Ectodermal cell (in vitro differentiated cells): ENCODE results near the gene R3HDM4.

Experiments used
- H3K27ac ChIP-seq: 2 replicates; pipeline ENCODE4 v1.7.0; 2013; ENCODE audit warnings: mild to moderate bottlenecking, low read depth, low read length; ENCODE audit not compliant: insufficient read depth, poor library complexity, severe bottlenecking
- H3K27me3 ChIP-seq: 2 replicates; pipeline ENCODE4 v1.7.0; 2013; ENCODE audit warnings: mild to moderate bottlenecking, low read length; ENCODE audit not compliant: insufficient read depth, control insufficient read depth, poor library complexity, severe bottlenecking
- H3K36me3 ChIP-seq: one replicate; pipeline ENCODE4 v1.7.0; 2013; ENCODE audit warnings: low read length; ENCODE audit not compliant: control insufficient read depth, insufficient read depth
- H3K4me1 ChIP-seq: one replicate; pipeline ENCODE4 v1.7.0; 2013; ENCODE audit warnings: low read length; ENCODE audit not compliant: control insufficient read depth, insufficient read depth
- H3K4me3 ChIP-seq: 2 replicates; pipeline ENCODE4 v1.7.0; 2013; ENCODE audit warnings: low read depth, low read length, control low read depth; ENCODE audit not compliant: insufficient read depth
- H3K9me3 ChIP-seq: 2 replicates; pipeline ENCODE4 v1.7.0; 2013; ENCODE audit warnings: mild to moderate bottlenecking, low read length, moderate library complexity; ENCODE audit not compliant: control insufficient read depth
- WGBS, 2 experiments: methylation state at CpG; one replicate each; pipeline ENCODE4 v1.1.7; 2013; ENCODE audit warnings: missing lambda C conversion rate in 2 of 2; 5-methylcytosine and 5-hydroxymethylcytosine counted together

Gene R3HDM4

DNA sequence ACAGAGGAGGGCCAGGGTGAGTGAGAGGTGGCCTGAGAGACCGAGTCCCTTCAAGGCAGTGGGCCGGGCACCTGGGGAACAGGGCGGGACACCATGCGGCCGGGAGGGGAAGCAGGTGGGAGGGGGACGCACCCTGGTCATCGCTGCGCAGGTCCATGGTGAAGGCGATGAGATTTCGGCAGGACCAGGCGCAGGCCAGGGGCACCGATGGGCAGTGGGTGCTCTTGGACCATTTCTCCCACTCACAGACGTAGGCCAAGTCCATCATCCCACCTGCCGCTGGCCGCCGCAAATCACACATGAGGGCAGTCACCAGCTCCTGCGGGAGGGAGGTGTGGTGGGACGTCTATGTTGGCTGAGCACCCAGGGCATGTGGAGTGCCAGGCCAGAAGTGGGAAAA, 22.2 kb downstream of the R3HDM4 start:
- H3K27ac ChIP-seq: no peak overlapping the region
- H3K9me3 ChIP-seq: no peaks in the 10 kb centered on the region
- no peaks in the 10 kb centered on the region for H3K27me3 ChIP-seq
- 96 to 97% methylated on average over 18 of the region's 18 CpGs for WGBS, 2 experiments
- H3K4me3 ChIP-seq: no peak overlapping the region
- no peaks in the 10 kb centered on the region for H3K4me1 ChIP-seq
- peaks cover 22% of the 10 kb centered on the region for H3K36me3 ChIP-seq

DNA sequence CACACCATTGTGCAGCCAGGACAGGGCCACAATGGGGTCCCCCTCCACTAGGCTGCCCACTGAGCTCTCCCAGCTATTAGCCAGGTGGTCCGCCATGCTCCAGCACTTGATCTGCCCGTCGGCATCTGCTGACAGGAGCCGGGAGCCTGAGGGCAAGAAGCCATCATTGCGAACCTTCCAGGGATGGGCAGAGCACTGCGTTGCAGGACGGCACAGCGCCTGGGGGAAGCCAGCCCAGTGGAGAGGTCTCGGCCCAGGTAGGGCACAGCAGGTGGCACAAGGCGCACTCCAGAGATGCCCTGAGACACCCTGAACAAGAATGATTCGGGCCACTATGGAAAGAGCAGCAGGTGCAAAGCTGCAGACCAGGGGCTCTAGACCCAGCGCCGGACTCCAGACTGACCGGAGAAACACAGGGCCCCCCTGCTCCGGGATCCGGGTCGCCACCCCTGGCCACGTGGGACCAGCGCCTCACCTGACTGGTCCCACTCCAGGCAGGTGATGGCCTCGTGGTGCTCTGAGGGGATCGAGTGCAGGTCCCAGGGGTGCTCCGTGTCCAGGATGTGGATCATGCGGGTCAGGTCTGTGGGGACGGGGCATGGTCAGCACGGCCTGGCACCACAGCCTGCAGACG, 23.2 kb downstream of the R3HDM4 start:
- 96 to 97% methylated on average over 26 of the region's 26 CpGs for WGBS, 2 experiments
- H3K36me3 ChIP-seq: peaks cover 25% of the 10 kb centered on the region
- H3K27ac ChIP-seq: no peak overlapping the region
- no peak overlapping the region for H3K4me3 ChIP-seq
- no peaks in the 10 kb centered on the region for H3K9me3 ChIP-seq
- H3K4me1 ChIP-seq: no peaks in the 10 kb centered on the region
- no peaks in the 10 kb centered on the region for H3K27me3 ChIP-seq

DNA sequence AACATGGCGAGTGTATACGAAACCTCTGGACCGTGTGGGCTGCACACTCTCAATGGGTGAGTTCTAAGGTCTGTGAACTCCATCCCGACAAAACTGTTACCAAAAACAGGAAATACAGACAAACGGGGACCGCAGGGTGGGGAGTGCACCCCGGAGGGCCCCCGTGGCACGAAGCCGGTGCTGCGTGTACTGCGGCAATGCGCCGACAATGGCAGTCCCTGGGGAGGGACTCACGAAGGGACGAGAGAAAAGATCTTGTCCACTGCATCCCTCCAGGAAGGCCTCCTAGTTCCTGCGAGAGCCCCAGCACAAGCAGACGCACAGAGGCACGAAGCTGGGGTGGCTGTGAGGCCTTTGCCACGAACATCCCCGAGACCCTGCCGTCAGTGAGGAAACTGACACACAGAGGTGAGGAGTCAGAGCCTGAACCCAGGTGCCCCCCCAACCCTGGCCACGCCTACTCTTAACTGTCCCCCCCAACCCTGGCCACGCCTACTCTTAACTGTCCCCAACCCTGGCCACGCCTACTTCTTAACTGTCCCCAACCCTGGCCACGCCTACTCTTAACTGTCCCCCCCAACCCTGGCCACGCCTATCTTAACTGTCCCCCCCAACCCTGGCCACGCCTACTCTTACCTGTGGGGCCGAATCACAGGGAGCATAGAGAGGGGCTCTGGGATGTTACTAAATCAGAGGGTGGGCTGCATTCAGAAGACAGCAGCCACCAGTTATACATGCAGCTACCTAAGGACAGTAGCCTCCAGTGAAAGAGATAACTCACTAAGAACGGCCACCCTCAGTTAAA, 24.2 kb downstream of the R3HDM4 start:
- Histone ChIP-seq H3K36me3 (peaks cover 35% of the 10 kb centered on the region), H3K9me3 (no peaks in the 10 kb centered on the region), H3K27me3 (no peaks in the 10 kb centered on the region), H3K27ac (no peak overlapping the region), H3K4me1 (no peaks in the 10 kb centered on the region), H3K4me3 (no peak overlapping the region)
- WGBS, 2 experiments: 96% methylated on average over 30 of the region's 30 CpGs

DNA sequence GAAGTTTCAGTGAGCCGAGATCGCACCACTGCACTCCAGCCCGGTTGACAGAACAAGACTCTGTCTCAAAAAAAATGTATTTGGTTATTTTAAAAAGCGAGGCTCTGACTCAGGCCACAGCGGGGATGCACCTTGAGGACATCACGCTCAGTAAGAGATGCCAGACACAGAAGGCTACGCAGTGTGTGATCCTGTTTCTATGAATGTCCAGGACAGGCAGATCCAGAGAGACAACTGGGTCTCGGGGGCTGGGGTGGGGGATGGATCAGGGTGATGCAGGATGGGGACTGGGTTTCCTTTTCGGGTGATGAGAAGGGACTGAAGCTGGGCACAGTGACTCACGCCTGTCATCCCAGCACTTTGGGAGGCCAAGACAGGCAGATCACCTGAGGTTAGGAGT, 25.4 kb downstream of the R3HDM4 start:
- no peak overlapping the region for H3K27ac ChIP-seq
- no peaks in the 10 kb centered on the region for H3K27me3 ChIP-seq
- H3K9me3 ChIP-seq: no peaks in the 10 kb centered on the region
- 95 to 96% methylated on average over 10 of the region's 10 CpGs for WGBS, 2 experiments
- H3K36me3 ChIP-seq: peaks cover 45% of the 10 kb centered on the region
- H3K4me1 ChIP-seq: no peaks in the 10 kb centered on the region
- no peak overlapping the region for H3K4me3 ChIP-seq

DNA sequence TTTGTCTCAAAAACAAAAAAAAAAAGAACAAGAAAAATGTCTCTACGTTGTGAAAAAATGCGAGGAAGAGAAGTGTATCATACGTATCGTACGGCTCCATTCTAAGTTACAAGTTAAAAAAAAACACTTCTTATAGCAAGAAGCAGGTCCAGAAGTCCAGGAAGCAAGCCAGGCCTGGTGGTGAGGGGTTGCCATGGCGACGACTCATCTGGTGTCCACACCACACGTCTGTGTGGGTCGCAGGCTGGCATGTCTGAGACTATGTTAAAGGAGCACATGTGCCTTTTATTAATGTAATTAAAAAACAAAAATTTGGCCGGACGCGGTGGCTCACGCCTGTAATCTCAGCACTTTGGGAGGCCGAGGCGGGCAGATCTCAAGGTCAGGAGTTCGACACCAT, 25.9 kb downstream of the R3HDM4 start:
- no peaks in the 10 kb centered on the region for H3K9me3 ChIP-seq
- H3K27me3 ChIP-seq: no peaks in the 10 kb centered on the region
- H3K27ac ChIP-seq: no peak overlapping the region
- H3K4me3 ChIP-seq: no peak overlapping the region
- no peaks in the 10 kb centered on the region for H3K4me1 ChIP-seq
- 93 to 95% methylated on average over 16 of the region's 16 CpGs for WGBS, 2 experiments
- peaks cover 47% of the 10 kb centered on the region for H3K36me3 ChIP-seq

DNA sequence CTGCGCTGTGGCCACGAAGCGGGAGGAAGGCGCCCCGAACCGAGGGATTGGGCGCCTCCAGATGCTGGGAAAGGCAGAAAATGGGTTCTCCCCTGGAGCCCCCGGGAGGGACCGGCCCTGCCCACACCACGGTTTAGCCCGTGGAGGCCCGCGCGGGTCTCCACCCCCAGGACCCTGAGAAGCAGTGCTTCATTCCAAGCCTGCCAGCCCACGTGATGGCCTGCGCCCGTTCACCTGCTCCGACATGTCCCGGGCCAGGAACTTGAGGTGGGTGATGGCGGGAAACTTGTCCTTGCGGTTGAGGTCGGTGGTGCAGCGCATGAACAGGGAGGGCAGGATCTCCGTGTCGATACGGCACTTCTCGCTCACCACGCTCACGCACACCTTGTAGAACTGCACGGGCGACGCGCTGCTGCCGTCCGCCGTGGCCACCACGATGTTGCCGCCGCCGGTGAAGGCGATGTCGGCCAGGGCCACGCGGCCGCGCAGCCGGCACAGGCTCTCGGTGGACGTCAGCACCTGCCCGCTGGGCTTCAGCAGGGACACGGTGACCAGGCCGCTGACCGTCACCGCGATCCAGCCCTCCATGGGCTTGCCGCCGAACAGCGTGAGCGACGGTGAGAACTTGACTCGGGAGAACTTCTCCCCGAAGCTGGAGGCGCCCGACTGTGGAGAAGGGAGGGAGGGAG, 27.3 kb downstream of the R3HDM4 start:
- H3K9me3 ChIP-seq: no peaks in the 10 kb centered on the region
- H3K36me3 ChIP-seq: peaks cover 60% of the 10 kb centered on the region
- no peak overlapping the region for H3K4me3 ChIP-seq
- H3K4me1 ChIP-seq: no peaks in the 10 kb centered on the region
- H3K27ac ChIP-seq: no peak overlapping the region
- WGBS, 2 experiments: 97% methylated on average over 64 of the region's 64 CpGs
- H3K27me3 ChIP-seq: no peaks in the 10 kb centered on the region

DNA sequence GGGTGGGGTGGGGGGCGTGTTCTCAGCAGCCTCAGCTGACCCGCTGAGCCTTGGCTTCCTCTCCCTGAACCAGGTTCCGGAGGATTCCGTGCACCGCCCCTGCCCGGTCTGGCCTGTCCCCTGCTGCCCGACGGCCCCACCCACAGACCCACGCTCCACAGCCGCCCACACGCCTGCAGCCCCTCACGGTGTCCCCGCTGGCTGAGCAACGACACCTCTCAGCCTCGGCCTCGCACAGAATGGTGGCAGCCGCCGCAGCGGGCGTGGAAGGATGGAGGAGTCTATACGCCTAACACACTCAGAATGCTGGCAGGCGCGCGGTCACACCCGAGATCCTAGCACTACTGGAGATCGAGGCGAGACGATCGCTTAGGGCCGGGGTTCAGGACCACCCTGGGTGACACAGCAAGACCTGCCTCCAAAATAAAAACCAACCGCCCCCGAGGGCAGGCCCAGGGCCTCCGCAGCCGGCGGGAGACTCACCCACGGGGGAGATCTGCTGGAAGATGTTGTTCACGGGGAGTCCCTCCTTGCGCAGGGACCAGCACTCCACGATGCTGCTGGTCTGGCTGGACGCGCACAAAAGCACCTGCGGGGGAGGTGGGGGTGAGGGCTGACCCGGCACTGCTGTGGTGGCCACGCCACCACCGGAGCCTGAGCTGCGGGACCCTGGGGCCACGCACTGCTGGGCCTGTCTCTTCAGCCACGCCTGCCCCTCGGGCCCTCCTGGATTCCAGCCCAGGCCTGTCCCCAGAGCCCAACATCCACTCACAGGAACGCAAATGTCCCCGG, 28.4 kb downstream of the R3HDM4 start:
- Histone ChIP-seq H3K27me3 (no peaks in the 10 kb centered on the region), H3K27ac (no peak overlapping the region), H3K36me3 (peaks cover 62% of the 10 kb centered on the region), H3K9me3 (no peaks in the 10 kb centered on the region), H3K4me3 (no peak overlapping the region), H3K4me1 (no peaks in the 10 kb centered on the region)
- 94 to 96% methylated on average over 51 of the region's 51 CpGs for WGBS, 2 experiments

DNA sequence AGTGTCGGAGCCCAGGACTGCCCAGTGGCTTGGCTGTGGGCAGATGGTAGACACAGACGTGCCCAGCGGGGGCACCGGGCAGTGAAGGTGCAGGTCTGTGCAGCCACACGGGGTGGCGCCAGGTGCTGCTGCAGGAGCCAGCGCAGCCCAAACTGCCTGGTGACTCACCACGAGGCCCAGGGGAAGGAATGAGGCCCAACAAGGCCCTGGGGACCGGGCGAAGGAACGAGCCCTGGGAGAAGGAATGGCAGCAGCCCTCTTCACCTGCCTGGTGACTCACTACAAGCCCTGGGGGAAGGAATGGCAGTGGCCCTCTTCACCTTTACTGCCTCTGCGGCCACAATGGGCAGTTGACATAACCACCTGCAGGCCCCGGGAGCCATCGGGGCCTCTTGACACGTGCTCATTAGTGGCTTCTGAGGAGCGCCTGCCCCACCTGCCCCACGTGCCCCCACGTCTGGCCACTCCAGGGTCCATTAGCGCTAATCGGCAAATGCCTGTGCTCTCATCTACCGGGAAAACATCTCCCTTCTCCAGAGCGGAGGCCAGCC, 29.3 kb downstream of the R3HDM4 start:
- no peak overlapping the region for H3K4me3 ChIP-seq
- H3K36me3 ChIP-seq: peaks cover 64% of the 10 kb centered on the region
- H3K9me3 ChIP-seq: no peaks in the 10 kb centered on the region
- H3K27me3 ChIP-seq: no peaks in the 10 kb centered on the region
- no peak overlapping the region for H3K27ac ChIP-seq
- H3K4me1 ChIP-seq: no peaks in the 10 kb centered on the region
- 93 to 94% methylated on average over 22 of the region's 22 CpGs for WGBS, 2 experiments

DNA sequence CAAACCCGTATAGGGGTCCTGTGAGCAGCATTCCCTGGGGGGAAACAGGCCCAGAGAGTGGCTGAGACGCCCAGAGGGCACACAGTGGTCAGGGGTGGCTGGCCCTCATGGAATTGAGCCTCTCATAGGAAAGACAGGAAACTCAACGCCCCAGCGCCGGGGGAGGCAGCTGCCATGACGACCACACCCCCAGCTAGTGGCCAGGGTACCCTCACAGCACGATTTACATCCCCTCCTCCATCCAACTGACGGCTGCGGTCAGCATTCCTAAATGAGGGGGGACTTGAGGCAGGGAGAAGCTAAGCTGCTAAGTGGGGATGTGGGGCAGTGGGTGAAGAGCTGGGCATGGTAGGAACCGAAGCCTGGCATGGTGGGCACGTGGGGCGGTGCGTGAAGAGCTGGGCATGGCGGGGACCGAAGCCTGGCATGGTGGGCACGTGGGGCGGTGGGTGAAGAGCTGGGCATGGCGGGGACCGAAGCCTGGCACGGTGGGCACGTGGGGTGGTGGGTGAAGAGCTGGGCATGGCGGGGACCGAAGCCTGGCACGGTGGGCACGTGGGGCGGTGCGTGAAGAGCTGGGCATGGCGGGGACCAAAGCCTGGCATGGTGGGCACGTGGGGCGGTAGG, 30.0 kb downstream of the R3HDM4 start:
- Histone ChIP-seq H3K4me3 (no peak overlapping the region), H3K36me3 (peaks cover 60% of the 10 kb centered on the region), H3K4me1 (no peaks in the 10 kb centered on the region), H3K27ac (no peak overlapping the region), H3K27me3 (no peaks in the 10 kb centered on the region), H3K9me3 (no peaks in the 10 kb centered on the region)
- WGBS, 2 experiments: 95 to 96% methylated on average over 22 to 30 of the region's 30 CpGs
